ENCODE measurements around the gene TRPM1. TPM values are rescaled to one million over a fixed set of nuclear protein-coding genes. Genes with fewer than 3 reads are reported as not detected.

Gene TRPM1
- total RNA-seq, 4 donors from 2014 or later, result not detected

GRCh38 chr15:31062911-31063310 lies 38.6 kb downstream of the TRPM1 start:
- in situ Hi-C loops (cut with MboI; ENCODE audit: low sequenced_read_pairs in 4 of 4) (no loop called here), intact Hi-C loops (cut with DNase I; ENCODE audit: low total_unique reads) (no loop called here)
- TF ChIP-seq POLR2A (IDR thresholded peaks at IDR 0.05) (no peak), CTCF (IDR thresholded peaks at IDR 0.05 in 4 of 5, conservative IDR thresholded peaks at IDR 0.05 in 1 of 5) (no peak)
- ATAC-seq (peak in 1 of 2 donors; percentile 27), DNase-seq (no peak)
- Histone ChIP-seq H3K36me3 (no peaks in the 10 kb centered on the region), H3K27ac (peak overlapping the region in 3 of 4 donors; percentile 18 to 41 (median 33)), H3K4me1 (no peaks in the 10 kb centered on the region), H3K27me3 (no peaks in the 10 kb centered on the region), H3K4me3 (no peak overlapping the region), H3K9me3 (no peaks in the 10 kb centered on the region)

GRCh38 chr15:31062310-31062847 lies 39.1 kb downstream of the TRPM1 start:
- in situ Hi-C loops (cut with MboI; ENCODE audit: low sequenced_read_pairs in 4 of 4), result no loop called here
- ATAC-seq (no peak), DNase-seq (no peak)
- intact Hi-C loops (cut with DNase I; ENCODE audit: low total_unique reads), result no loop called here
- no peaks in the 10 kb centered on the region for H3K4me1 ChIP-seq
- TF ChIP-seq CTCF (IDR thresholded peaks at IDR 0.05 in 4 of 5, conservative IDR thresholded peaks at IDR 0.05 in 1 of 5) (no peak), POLR2A (IDR thresholded peaks at IDR 0.05) (no peak)
- H3K36me3 ChIP-seq, result no peaks in the 10 kb centered on the region
- H3K27ac ChIP-seq, result peak overlapping the region in 3 of 4 donors; percentile 18 to 41 (median 33)
- H3K27me3 ChIP-seq, result no peaks in the 10 kb centered on the region
- H3K4me3 ChIP-seq, result no peak overlapping the region
- H3K9me3 ChIP-seq, result no peaks in the 10 kb centered on the region

GRCh38 chr15:31060429-31061140 lies 40.9 kb downstream of the TRPM1 start:
- no peak overlapping the region for H3K4me3 ChIP-seq
- in situ Hi-C loops (cut with MboI; ENCODE audit: low sequenced_read_pairs in 4 of 4), result no loop called here
- H3K9me3 ChIP-seq, result no peaks in the 10 kb centered on the region
- TF ChIP-seq POLR2A (IDR thresholded peaks at IDR 0.05) (no peak), CTCF (IDR thresholded peaks at IDR 0.05 in 4 of 5, conservative IDR thresholded peaks at IDR 0.05 in 1 of 5) (no peak)
- no peak for DNase-seq
- H3K27me3 ChIP-seq, result no peaks in the 10 kb centered on the region
- no peak overlapping the region for H3K27ac ChIP-seq
- ATAC-seq, result no peak
- intact Hi-C loops (cut with DNase I; ENCODE audit: low total_unique reads), result no loop called here
- no peaks in the 10 kb centered on the region for H3K4me1 ChIP-seq
- no peaks in the 10 kb centered on the region for H3K36me3 ChIP-seq

GRCh38 chr15:31058236-31058962 lies 43.1 kb downstream of the TRPM1 start:
- Histone ChIP-seq H3K9me3 (no peaks in the 10 kb centered on the region), H3K4me1 (no peaks in the 10 kb centered on the region), H3K4me3 (no peak overlapping the region), H3K36me3 (no peaks in the 10 kb centered on the region), H3K27ac (no peak overlapping the region), H3K27me3 (no peaks in the 10 kb centered on the region)
- intact Hi-C loops (cut with DNase I; ENCODE audit: low total_unique reads) (no loop called here), in situ Hi-C loops (cut with MboI; ENCODE audit: low sequenced_read_pairs in 4 of 4) (no loop called here)
- ATAC-seq, result no peak
- DNase-seq, result no peak
- TF ChIP-seq CTCF (IDR thresholded peaks at IDR 0.05 in 4 of 5, conservative IDR thresholded peaks at IDR 0.05 in 1 of 5) (no peak), POLR2A (IDR thresholded peaks at IDR 0.05) (no peak)

All from gastrocnemius medialis (tissue), 4 donors.